ENCODE data around the gene MARF1. TPM values are rescaled to one million over a fixed set of nuclear protein-coding genes. Genes with fewer than 3 reads are reported as not detected.
"Not testable (repeated sequence)": the region's sequence is repeated elsewhere in the genome, so short reads cannot be mapped to it uniquely, and the experiment has no call there.

Gene MARF1
- total RNA-seq, 3 donors from 2014 or later: 60.1 to 162 (median 90.9) TPM

- DNase-seq (no peak), ATAC-seq (no peak)
- Histone ChIP-seq H3K4me3 (no peak overlapping the region), H3K9me3 (no peaks in the 10 kb centered on the region), H3K4me1 (ENCODE audit: low read depth) (peaks cover 26% of the 10 kb centered on the region), H3K36me3 (ENCODE audit: low read depth) (no peaks in the 10 kb centered on the region)
- TF ChIP-seq CTCF (IDR thresholded peaks at IDR 0.05): no peak
- intact Hi-C loops (cut with DNase I, micrococcal nuclease): no loop called here
Measured at GRCh38 chr16:15573274-15573895, 69.6 kb downstream of the MARF1 start.

- ATAC-seq (peak; percentile 51), DNase-seq (peak in 1 of 3 donors; percentile 65)
- Histone ChIP-seq H3K4me1 (ENCODE audit: low read depth) (peaks cover 21% of the 10 kb centered on the region), H3K36me3 (ENCODE audit: low read depth) (no peaks in the 10 kb centered on the region), H3K4me3 (no peak overlapping the region), H3K9me3 (no peaks in the 10 kb centered on the region)
- TF ChIP-seq CTCF (IDR thresholded peaks at IDR 0.05): no peak
- intact Hi-C loops (cut with DNase I, micrococcal nuclease): no loop called here
Measured at GRCh38 chr16:15572329-15573001, 70.5 kb downstream of the MARF1 start.

- DNase-seq: no peak
- no peaks in the 10 kb centered on the region for H3K9me3 ChIP-seq
- intact Hi-C loops (cut with DNase I, micrococcal nuclease): no loop called here
- no peaks in the 10 kb centered on the region for H3K36me3 ChIP-seq (ENCODE audit: low read depth)
- no peak overlapping the region for H3K4me3 ChIP-seq
- ATAC-seq: peak; percentile 35
- TF ChIP-seq CTCF (IDR thresholded peaks at IDR 0.05): no peak
- H3K4me1 ChIP-seq (ENCODE audit: low read depth): peaks cover 21% of the 10 kb centered on the region
Measured at GRCh38 chr16:15571557-15571956, 71.4 kb downstream of the MARF1 start.

GRCh38 chr16:15570666-15571065, 72.3 kb downstream of the MARF1 start:
- H3K4me3 ChIP-seq; ATAC-seq; intact Hi-C loops (cut with DNase I, micrococcal nuclease); DNase-seq; H3K9me3 ChIP-seq; H3K36me3 ChIP-seq (ENCODE audit: low read depth): not testable (repeated sequence)
- peaks cover 15% of the 10 kb centered on the region for H3K4me1 ChIP-seq (ENCODE audit: low read depth)

GRCh38 chr16:15567823-15568222, 75.1 kb downstream of the MARF1 start:
- Histone ChIP-seq H3K4me1 (ENCODE audit: low read depth) (peaks cover 15% of the 10 kb centered on the region), H3K4me3 (no peak overlapping the region), H3K36me3 (ENCODE audit: low read depth) (no peaks in the 10 kb centered on the region), H3K9me3 (no peaks in the 10 kb centered on the region)
- intact Hi-C loops (cut with DNase I, micrococcal nuclease): no loop called here
- ATAC-seq (no peak), DNase-seq (no peak)
- TF ChIP-seq CTCF (IDR thresholded peaks at IDR 0.05): no peak

GRCh38 chr16:15566095-15566494, 76.9 kb downstream of the MARF1 start:
- H3K9me3 ChIP-seq: no peaks in the 10 kb centered on the region
- no peak for TF ChIP-seq CTCF (IDR thresholded peaks at IDR 0.05)
- H3K36me3 ChIP-seq (ENCODE audit: low read depth): no peaks in the 10 kb centered on the region
- no peaks in the 10 kb centered on the region for H3K4me1 ChIP-seq (ENCODE audit: low read depth)
- ATAC-seq (no peak), DNase-seq (no peak)
- H3K4me3 ChIP-seq: no peak overlapping the region
- intact Hi-C loops (cut with DNase I, micrococcal nuclease): no loop called here
